IMR-90 (cell line): ENCODE data around the gene KIAA1328. TPM values are rescaled to one million over a fixed set of nuclear protein-coding genes. Genes with fewer than 3 reads are reported as not detected.

Experiments
- ATAC-seq: fragments of 200-7000 bp; cut with Tn5 transposase; 2 replicates; pipeline ENCODE4 v1.9.1; 2020; ENCODE audit warnings: low read depth, mild to moderate bottlenecking, moderate library complexity
- BruUV-seq: library from RNA; stranded (reverse); fragments of 400-500 nt; replicated peaks from 2 replicates; lab custom pipeline; 2021; lab: Mats Ljungman, UMichigan
- CTCF ChIA-PET: fragments of 300-600 bp; formaldehyde crosslinking; extraction: SDS; loops from one replicate; lab custom pipeline; 2021; ENCODE audit warnings: antibody characterized with exemption; lab: Yijun Ruan, JAX
- POLR2A ChIA-PET: fragments of 300-600 bp; sonication (Branson Sonifier 250); formaldehyde crosslinking; loops from one replicate; lab custom pipeline; 2022; ENCODE audit warnings: antibody characterized with exemption; ENCODE audit not compliant: unreplicated experiment; lab: Charles Lee
- DNase-seq: peaks from one replicate; pipeline ENCODE4 v3.0.0; 2013
- H2AFZ ChIP-seq: replicated peaks from 2 replicates; pipeline ENCODE3; 2013; ENCODE audit warnings: low read length, mild to moderate bottlenecking; ENCODE audit not compliant: poor library complexity
- H2AK5ac ChIP-seq: 2 replicates; pipeline ENCODE4 v1.6.1; 2013; ENCODE audit warnings: low read depth, low read length, inconsistent platforms
- H2AK9ac ChIP-seq: replicated peaks from 2 replicates; pipeline ENCODE3; 2013; ENCODE audit warnings: mild to moderate bottlenecking, low read depth, low read length, moderate library complexity; ENCODE audit not compliant: poor library complexity
- H2BK120ac ChIP-seq: 2 replicates; pipeline ENCODE4 v1.6.1; 2013; ENCODE audit warnings: low read depth, low read length, inconsistent platforms
- H2BK15ac ChIP-seq: 3 replicates; pipeline ENCODE4 v1.6.1; 2013; ENCODE audit warnings: low read depth, low read length, inconsistent platforms
- H2BK20ac ChIP-seq: 2 replicates; pipeline ENCODE4 v1.6.1; 2013; ENCODE audit warnings: low read depth, mild to moderate bottlenecking, inconsistent platforms, low read length, moderate library complexity
- H2BK5ac ChIP-seq: 2 replicates; pipeline ENCODE4 v1.6.1; 2013; ENCODE audit warnings: mild to moderate bottlenecking, low read depth, low read length, inconsistent platforms; ENCODE audit not compliant: poor library complexity, severe bottlenecking
- H3K14ac ChIP-seq: replicated peaks from 2 replicates; pipeline ENCODE4 v1.6.1; 2013; ENCODE audit warnings: low read depth, low read length, inconsistent platforms
- H3K18ac ChIP-seq: 2 replicates; pipeline ENCODE4 v1.6.1; 2013; ENCODE audit warnings: low read depth, low read length, control low read depth
- H3K23ac ChIP-seq: 2 replicates; pipeline ENCODE4 v1.6.1; 2013; ENCODE audit warnings: low read depth, low read length, inconsistent platforms
- H3K27ac ChIP-seq: 2 replicates; pipeline ENCODE4 v1.5.1; 2013; ENCODE audit warnings: mild to moderate bottlenecking, control low read depth, low read length; ENCODE audit not compliant: insufficient read depth
- H3K27me3 ChIP-seq: 2 replicates; pipeline ENCODE4 v1.6.1; 2013; ENCODE audit warnings: low read length; ENCODE audit not compliant: control insufficient read depth, insufficient read depth
- H3K36me3 ChIP-seq: 2 replicates; pipeline ENCODE4 v1.6.1; 2013; ENCODE audit warnings: low read length, mixed read lengths; ENCODE audit not compliant: control insufficient read depth, insufficient read depth
- H3K4ac ChIP-seq: 2 replicates; pipeline ENCODE4 v1.6.1; 2013; ENCODE audit warnings: low read depth, low read length, inconsistent platforms
- H3K4me1 ChIP-seq: 2 replicates; pipeline ENCODE4 v1.6.1; 2013; ENCODE audit warnings: low read length, mixed read lengths; ENCODE audit not compliant: control insufficient read depth, insufficient read depth
- H3K4me2 ChIP-seq: 2 replicates; pipeline ENCODE4 v1.6.1; 2013; ENCODE audit warnings: low read depth, mild to moderate bottlenecking, control low read depth, low read length, moderate library complexity
- H3K4me3 ChIP-seq: 2 replicates; pipeline ENCODE4 v1.5.1; 2013; ENCODE audit warnings: low read depth, mild to moderate bottlenecking, control low read depth, low read length, moderate library complexity; ENCODE audit not compliant: insufficient read depth
- H3K56ac ChIP-seq: 2 replicates; pipeline ENCODE4 v1.6.1; 2013; ENCODE audit warnings: low read length, inconsistent platforms; ENCODE audit not compliant: insufficient read depth; ENCODE audit errors: extremely low read depth
- H3K79me1 ChIP-seq, 2 experiments: 2 replicates each; pipeline ENCODE4 v1.6.1; 2013; ENCODE audit warnings: low read length in 2 of 2, inconsistent platforms in 1 of 2, low read depth in 1 of 2
- H3K9ac ChIP-seq: 2 replicates; pipeline ENCODE4 v1.6.1; 2013; ENCODE audit warnings: low read depth, low read length, control low read depth
- H3K9me1 ChIP-seq: 2 replicates; pipeline ENCODE4 v1.6.1; 2013; ENCODE audit warnings: low read length, inconsistent platforms; ENCODE audit not compliant: insufficient read depth
- H3K9me3 ChIP-seq: 2 replicates; pipeline ENCODE4 v1.6.1; 2013; ENCODE audit warnings: low read length; ENCODE audit not compliant: control insufficient read depth, insufficient read depth
- H4K20me1 ChIP-seq: 2 replicates; pipeline ENCODE4 v1.6.1; 2013; ENCODE audit warnings: low read length, inconsistent platforms; ENCODE audit not compliant: insufficient read depth
- H4K5ac ChIP-seq: 2 replicates; pipeline ENCODE4 v1.6.1; 2013; ENCODE audit warnings: mild to moderate bottlenecking, low read depth, low read length, control low read depth
- H4K8ac ChIP-seq, 2 experiments: 2 replicates each; pipeline ENCODE4 v1.6.1; 2013; ENCODE audit warnings: low read depth in 2 of 2, low read length in 2 of 2, control low read depth in 1 of 2, inconsistent platforms in 1 of 2
- H4K91ac ChIP-seq: 2 replicates; pipeline ENCODE4 v1.6.1; 2013; ENCODE audit warnings: low read depth, low read length, inconsistent platforms; ENCODE audit not compliant: insufficient read depth
- BHLHE40 ChIP-seq: fragments of 150-350 bp; IDR thresholded peaks from 2 replicates; pipeline ENCODE4 v1.6.1; 2016; ENCODE audit warnings: mild to moderate bottlenecking, low read depth, low read length
- CEBPB ChIP-seq: IDR thresholded peaks from 2 replicates; pipeline ENCODE4 v1.6.1; 2012; ENCODE audit warnings: low read depth, low read length, improper control_type of control experiment
- CHD1 ChIP-seq: IDR thresholded peaks from 2 replicates; pipeline ENCODE4 v1.6.1; 2012; ENCODE audit warnings: low read depth, low read length, improper control_type of control experiment
- CTCF ChIP-seq: conservative IDR thresholded peaks from 2 replicates; pipeline ENCODE4 v1.5.1; 2012; ENCODE audit warnings: mild to moderate bottlenecking, low read depth, low read length, improper control_type of control experiment
- ELK1 ChIP-seq: fragments of 150-350 bp; IDR thresholded peaks from 2 replicates; pipeline ENCODE4 v1.6.1; 2016; ENCODE audit warnings: low read depth, mild to moderate bottlenecking, low read length, moderate library complexity, borderline replicate concordance
- FOS ChIP-seq: fragments of 150-350 bp; IDR thresholded peaks from 2 replicates; pipeline ENCODE4 v1.6.1; 2016; ENCODE audit warnings: low read depth, low read length
- MAFK ChIP-seq: IDR thresholded peaks from 2 replicates; pipeline ENCODE4 v1.6.1; 2012; ENCODE audit warnings: low read depth, low read length, improper control_type of control experiment
- MAZ ChIP-seq: IDR thresholded peaks from 2 replicates; pipeline ENCODE4 v1.6.1; 2012; ENCODE audit warnings: low read depth, mild to moderate bottlenecking, low read length, improper control_type of control experiment, moderate library complexity, borderline replicate concordance
- MXI1 ChIP-seq: IDR thresholded peaks from 2 replicates; pipeline ENCODE4 v1.6.1; 2012; ENCODE audit warnings: low read depth, mild to moderate bottlenecking, low read length, moderate library complexity, borderline replicate concordance
- NFE2L2 ChIP-seq: fragments of 150-350 bp; IDR thresholded peaks from 2 replicates; pipeline ENCODE4 v1.6.1; 2016; ENCODE audit warnings: low read depth, mild to moderate bottlenecking, low read length
- POLR2A ChIP-seq: IDR thresholded peaks from 2 replicates; pipeline ENCODE4 v1.6.1; 2012; ENCODE audit warnings: mild to moderate bottlenecking, low read depth, low read length
- RAD21 ChIP-seq: IDR thresholded peaks from 2 replicates; pipeline ENCODE4 v1.6.1; 2012; ENCODE audit warnings: low read length, improper control_type of control experiment
- RCOR1 ChIP-seq: IDR thresholded peaks from 2 replicates; pipeline ENCODE4 v1.6.1; 2012; ENCODE audit warnings: mild to moderate bottlenecking, low read length, improper control_type of control experiment; ENCODE audit not compliant: insufficient replicate concordance
- RFX5 ChIP-seq: IDR thresholded peaks from 2 replicates; pipeline ENCODE4 v1.8.0; 2012; ENCODE audit warnings: low read depth, mild to moderate bottlenecking, low read length, moderate library complexity
- SMC3 ChIP-seq: fragments of 150-350 bp; IDR thresholded peaks from 2 replicates; pipeline ENCODE4 v1.6.1; 2016; ENCODE audit warnings: low read depth, mild to moderate bottlenecking, antibody characterized with exemption, low read length, moderate library complexity
- WGBS, 2 experiments: methylation state at CpG; one replicate each; pipeline versions ENCODE4 v1.1.5 to v1.1.7; 2013; ENCODE audit warnings: missing lambda C conversion rate in 2 of 2; ENCODE audit not compliant: insufficient read length in 1 of 2; ENCODE audit errors: extremely low coverage in 2 of 2; 5-methylcytosine and 5-hydroxymethylcytosine counted together
- dilution Hi-C: fragments of 300-500 bp; cut with HindIII; formaldehyde crosslinking; loops from one replicate; pipeline ENCODE4 v1.14.3; 2018; ENCODE audit warnings: low sequenced_read_pairs; ENCODE audit not compliant: unreplicated experiment
- in situ Hi-C: fragments of 300-500 bp; cut with MboI; formaldehyde crosslinking; loops from 3 replicates; pipeline ENCODE4 v1.14.3; 2019; ENCODE audit warnings: low sequenced_read_pairs, inconsistent platforms, mixed read lengths
- intact Hi-C: fragments of 100-400 bp; cut with micrococcal nuclease; formaldehyde crosslinking; loops from 2 replicates; pipeline ENCODE4 v1.10.0; 2022
- polyA plus RNA-seq, 3 experiments: library from polyadenylated mRNA; depleted of rRNA; stranded (reverse); fragments of >200 nt; gene quantifications; 2 replicates each; pipeline ENCODE4 v1.2.3, GENCODE V29; 2012; ENCODE audit warnings: low replicate concordance in 1 of 3
- total RNA-seq: library from RNA; depleted of rRNA; stranded (reverse); fragments of >200 nt; gene quantifications from 2 replicates; pipeline ENCODE4 v1.2.3, GENCODE V29; 2012
- TF ChIP-seq, protein P1 (sequence below): fragments of 150-350 bp; IDR thresholded peaks from 2 replicates; pipeline ENCODE4 v1.6.1; 2017; ENCODE audit warnings: mild to moderate bottlenecking, antibody characterized with exemption, low read length, low read depth

Gene KIAA1328
- total and polyA plus RNA-seq, 2 of the 4 experiments (the other 2 are of a cell fraction), result 2.4 to 7.0 TPM

DNA sequence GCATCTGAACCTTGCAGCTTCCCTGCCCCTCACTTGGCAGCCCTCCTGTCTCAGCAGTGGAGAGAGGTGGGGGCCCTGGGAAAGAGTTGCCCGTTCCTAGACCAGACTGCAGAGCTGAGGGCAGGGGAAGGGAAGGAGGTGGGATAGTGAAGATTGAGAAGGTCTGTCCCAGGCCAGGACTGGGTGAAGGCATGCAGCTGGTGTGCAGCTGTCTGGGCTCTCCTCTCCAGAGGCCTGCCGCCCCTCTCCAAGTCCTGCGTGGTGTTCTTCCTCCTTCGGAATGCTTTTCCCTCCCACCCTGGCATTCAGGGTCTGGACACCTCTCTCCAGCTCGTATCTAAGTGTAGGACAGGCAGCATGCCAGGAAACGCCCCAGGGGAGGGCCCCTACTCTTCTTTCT, 413.2 kb downstream of the KIAA1328 start:
- no peak overlapping the region for H3K4me2 ChIP-seq
- dilution Hi-C loops, result no loop called here
- no peak overlapping the region for H2BK20ac ChIP-seq
- H4K5ac ChIP-seq, result no peak overlapping the region
- H3K4me3 ChIP-seq, result no peak overlapping the region
- ChIA-PET CTCF (no interaction called here), POLR2A (no interaction called here)
- in situ Hi-C loops, result no loop called here
- H4K20me1 ChIP-seq, result no peaks in the 10 kb centered on the region
- no peaks in the 10 kb centered on the region for H3K4me1 ChIP-seq
- H3K14ac ChIP-seq, result no peak overlapping the region
- no peaks in the 10 kb centered on the region for H3K79me1 ChIP-seq
- H3K9ac ChIP-seq, result no peak overlapping the region
- H3K56ac ChIP-seq, result no peak overlapping the region
- H3K23ac ChIP-seq, result no peak overlapping the region
- H4K8ac ChIP-seq, result no peak overlapping the region
- H3K4ac ChIP-seq, result no peak overlapping the region
- H3K27ac ChIP-seq, result no peak overlapping the region
- intact Hi-C loops, result no loop called here
- DNase-seq (no peak), ATAC-seq (no peak)
- no peaks in the 10 kb centered on the region for H3K9me1 ChIP-seq
- BruUV-seq, result no TSS peak
- no peak for TF ChIP-seq CHD1
- TF ChIP-seq CEBPB, result no peak
- TF ChIP-seq FOS, result no peak
- TF ChIP-seq, protein P1, sequence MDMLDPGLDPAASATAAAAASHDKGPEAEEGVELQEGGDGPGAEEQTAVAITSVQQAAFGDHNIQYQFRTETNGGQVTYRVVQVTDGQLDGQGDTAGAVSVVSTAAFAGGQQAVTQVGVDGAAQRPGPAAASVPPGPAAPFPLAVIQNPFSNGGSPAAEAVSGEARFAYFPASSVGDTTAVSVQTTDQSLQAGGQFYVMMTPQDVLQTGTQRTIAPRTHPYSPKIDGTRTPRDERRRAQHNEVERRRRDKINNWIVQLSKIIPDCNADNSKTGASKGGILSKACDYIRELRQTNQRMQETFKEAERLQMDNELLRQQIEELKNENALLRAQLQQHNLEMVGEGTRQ, result no peak
- TF ChIP-seq RCOR1, result no peak
- no peak for TF ChIP-seq CTCF
- no peak for TF ChIP-seq POLR2A
- no peak for TF ChIP-seq RFX5
- no peak for TF ChIP-seq BHLHE40
- no peak for TF ChIP-seq NFE2L2
- no peak for TF ChIP-seq MAZ
- TF ChIP-seq SMC3, result no peak
- TF ChIP-seq MAFK, result no peak
- TF ChIP-seq MXI1, result no peak
- TF ChIP-seq ELK1, result no peak
- TF ChIP-seq RAD21, result no peak
- peaks cover 26% of the 10 kb centered on the region for H3K27me3 ChIP-seq
- H3K36me3 ChIP-seq, result no peaks in the 10 kb centered on the region
- H2AFZ ChIP-seq, result peak overlapping the region; percentile 29
- H2BK5ac ChIP-seq, result no peak overlapping the region
- H2AK9ac ChIP-seq, result no peak overlapping the region
- no peak overlapping the region for H2BK120ac ChIP-seq
- H2BK15ac ChIP-seq, result no peak overlapping the region
- H4K91ac ChIP-seq, result no peak overlapping the region
- no peak overlapping the region for H2AK5ac ChIP-seq
- WGBS, 2 experiments, result no CpG with 5 or more reads among the region's 6 CpGs
- H3K9me3 ChIP-seq, result no peaks in the 10 kb centered on the region
- no peak overlapping the region for H3K18ac ChIP-seq
